Mesodermal cell (in vitro differentiated cells): Measurements from ENCODE around the gene BAG3.

Source experiments
- H3K27ac ChIP-seq: 2 replicates; pipeline ENCODE4 v1.7.0; 2013; ENCODE audit warnings: mild to moderate bottlenecking, low read depth, low read length, moderate library complexity; ENCODE audit not compliant: severe bottlenecking
- H3K36me3 ChIP-seq: 2 replicates; pipeline ENCODE4 v1.7.1; 2013; ENCODE audit warnings: mild to moderate bottlenecking, low read length, moderate library complexity; ENCODE audit not compliant: control insufficient read depth, insufficient read depth
- H3K4me1 ChIP-seq: one replicate; pipeline ENCODE4 v1.7.1; 2013; ENCODE audit warnings: mild to moderate bottlenecking, low read length; ENCODE audit not compliant: insufficient read depth, control insufficient read depth, poor library complexity, severe bottlenecking
- H3K4me3 ChIP-seq: 2 replicates; pipeline ENCODE4 v1.7.0; 2013; ENCODE audit warnings: low read length, control low read depth, mild to moderate bottlenecking; ENCODE audit not compliant: insufficient read depth, poor library complexity, severe bottlenecking; ENCODE audit errors: extremely low read depth
- H3K9me3 ChIP-seq: 2 replicates; pipeline ENCODE4 v1.7.1; 2013; ENCODE audit warnings: mild to moderate bottlenecking, low read length, moderate library complexity; ENCODE audit not compliant: control insufficient read depth
- WGBS, 2 experiments: methylation state at CpG; one replicate each; pipeline ENCODE4 v1.1.5; 2013; ENCODE audit warnings: missing lambda C conversion rate in 2 of 2; ENCODE audit not compliant: insufficient coverage in 2 of 2; 5-methylcytosine and 5-hydroxymethylcytosine counted together

Gene BAG3

DNA sequence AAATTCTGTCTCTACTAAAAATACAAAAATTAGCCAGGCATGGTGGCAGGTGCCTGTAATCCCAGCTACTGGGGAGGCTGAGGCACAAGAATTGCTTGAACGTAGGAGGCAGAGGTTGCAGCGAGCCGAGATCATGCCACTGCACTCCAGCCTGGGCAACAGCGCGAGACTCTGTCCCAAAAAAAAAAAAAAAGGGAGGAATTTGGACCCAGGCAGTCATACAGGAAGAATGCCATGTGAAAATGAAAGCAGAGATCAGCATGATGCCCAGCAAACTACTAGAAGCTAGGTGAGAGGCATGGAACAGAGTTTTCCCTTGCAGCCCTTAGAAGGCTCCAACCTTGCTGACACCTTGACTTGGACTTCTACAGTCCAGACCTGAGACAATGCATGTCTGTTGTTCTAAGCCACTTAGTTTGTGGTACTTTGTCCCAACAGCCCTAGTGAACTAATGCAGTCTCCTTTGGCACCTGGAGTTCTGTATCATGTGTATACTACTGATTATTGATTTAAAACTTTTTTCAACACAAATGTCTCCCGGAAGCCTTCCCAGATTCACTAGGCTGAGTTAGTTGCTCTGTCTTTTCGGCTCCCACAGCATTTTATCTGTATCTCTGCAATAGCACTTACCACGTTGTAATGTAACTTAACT lies 10.2 kb upstream of the BAG3 start:
- H3K9me3 ChIP-seq = peaks cover 8% of the 10 kb centered on the region
- H3K4me1 ChIP-seq = no peaks in the 10 kb centered on the region
- no peak overlapping the region for H3K27ac ChIP-seq
- H3K4me3 ChIP-seq = no peak overlapping the region
- 90 to 92% methylated on average over 8 of the region's 8 CpGs for WGBS, 2 experiments
- H3K36me3 ChIP-seq = no peaks in the 10 kb centered on the region

DNA sequence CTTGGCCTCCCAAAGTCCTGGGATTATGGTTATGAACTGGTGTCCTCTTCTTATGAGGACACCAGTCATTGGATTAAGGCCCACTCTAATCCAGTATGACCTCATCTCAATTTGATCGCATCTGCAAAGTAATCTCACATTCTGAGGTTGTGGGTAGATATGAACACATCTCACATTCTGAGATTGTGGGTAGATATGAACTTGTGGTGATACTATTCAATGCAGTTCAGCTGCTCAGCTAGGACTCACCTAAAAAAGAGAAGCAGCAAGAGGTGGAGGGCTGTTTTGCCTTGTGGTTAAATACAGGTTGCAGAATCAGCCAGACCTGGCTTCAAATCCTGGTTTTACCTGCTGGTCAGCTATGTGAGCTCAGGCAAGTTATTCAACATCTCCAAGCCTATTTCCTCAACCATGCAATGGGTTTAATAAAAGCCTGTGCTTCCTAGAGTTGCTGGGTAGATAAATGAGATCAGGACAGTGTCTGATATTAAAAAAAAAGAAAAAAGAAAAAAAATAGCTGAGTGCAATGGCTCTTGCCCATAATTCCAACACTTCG lies 8.5 kb upstream of the BAG3 start:
- WGBS, 2 experiments = 80 to 83% methylated on average over 1 to 2 of the region's 2 CpGs
- Histone ChIP-seq H3K9me3 (peaks cover 8% of the 10 kb centered on the region), H3K4me3 (no peak overlapping the region)

DNA sequence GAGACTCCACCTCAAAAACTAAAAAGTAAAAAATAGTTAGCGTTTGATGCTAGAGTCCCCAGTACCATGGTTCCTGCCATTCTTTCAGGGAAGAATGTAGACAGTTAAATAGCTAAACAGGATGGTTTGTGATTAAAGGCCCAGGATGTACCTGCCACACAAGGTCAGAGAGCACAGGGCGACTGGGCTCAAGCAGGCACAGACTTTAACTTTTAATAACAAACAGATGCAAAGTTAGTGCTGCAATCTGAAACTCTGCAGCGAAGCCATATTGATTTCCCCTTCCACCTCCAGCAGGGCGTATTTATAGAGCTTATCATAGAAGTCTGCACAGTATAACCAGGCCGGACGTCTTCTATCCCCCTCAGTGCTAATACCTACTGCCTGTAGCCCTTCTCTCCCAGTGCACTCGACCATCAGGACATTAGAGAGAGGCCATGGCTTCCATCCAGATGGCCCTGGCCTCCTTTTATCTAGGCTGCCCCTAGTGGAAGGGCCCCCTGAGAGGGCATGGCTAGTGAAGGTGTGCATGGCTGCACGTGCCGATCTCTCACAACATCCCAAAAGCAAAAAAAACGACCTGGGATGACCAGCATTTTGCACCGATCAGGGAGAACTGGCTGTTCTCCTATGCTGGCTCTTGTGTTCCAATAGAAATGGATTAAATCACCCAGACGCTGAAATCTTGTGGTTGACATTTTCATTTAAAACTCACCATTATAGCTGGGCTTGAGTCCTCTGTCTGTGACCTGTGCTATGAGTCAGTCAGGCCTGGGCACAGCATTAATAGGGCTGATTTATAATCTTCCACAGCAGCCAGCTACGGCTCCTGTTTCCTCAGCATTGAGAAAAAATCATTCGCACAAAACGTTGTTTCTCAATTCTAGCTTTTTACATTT lies 7.6 kb upstream of the BAG3 start:
- no peaks in the 10 kb centered on the region for H3K4me1 ChIP-seq
- no peak overlapping the region for H3K27ac ChIP-seq
- 88 to 91% methylated on average over 11 to 13 of the region's 15 CpGs for WGBS, 2 experiments
- no peaks in the 10 kb centered on the region for H3K36me3 ChIP-seq
- H3K9me3 ChIP-seq = peaks cover 8% of the 10 kb centered on the region
- no peak overlapping the region for H3K4me3 ChIP-seq

More for the DNA sequence above, 8.5 kb upstream of the BAG3 start:
- no peaks in the 10 kb centered on the region for H3K4me1 ChIP-seq
- H3K27ac ChIP-seq = no peak overlapping the region
- no peaks in the 10 kb centered on the region for H3K36me3 ChIP-seq

DNA sequence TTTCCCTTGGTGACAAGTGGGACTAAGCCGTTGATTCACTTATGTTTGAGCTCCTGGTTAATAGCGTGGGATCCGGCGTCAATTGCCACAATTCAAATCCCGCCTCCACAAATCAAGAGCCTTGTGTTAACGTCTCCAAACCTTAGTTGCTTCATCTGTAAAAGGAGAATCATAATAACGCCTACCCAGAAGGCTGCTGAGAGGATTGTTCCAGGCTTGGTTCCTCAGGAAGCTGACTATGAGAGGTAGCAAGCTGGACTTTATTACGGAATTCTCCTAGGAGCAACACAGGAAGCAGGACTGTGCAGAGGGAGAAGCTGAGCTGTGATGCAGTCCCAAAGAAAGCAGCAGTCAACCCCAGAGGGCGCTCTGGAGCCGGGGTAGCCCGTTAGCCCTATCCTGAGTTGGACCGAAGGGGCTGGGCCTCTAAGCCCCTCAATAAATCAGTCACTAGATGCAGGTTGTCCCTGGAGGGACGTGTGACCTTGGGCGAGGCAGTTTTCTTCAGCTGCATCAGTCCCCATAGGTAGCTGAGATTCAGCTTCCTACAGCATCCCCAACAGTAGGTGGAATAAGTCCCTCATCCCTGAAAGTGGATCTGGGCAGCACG lies 6.9 kb upstream of the BAG3 start:
- 83 to 87% methylated on average over 10 to 15 of the region's 15 CpGs for WGBS, 2 experiments
- Histone ChIP-seq H3K4me3 (no peak overlapping the region), H3K27ac (no peak overlapping the region), H3K4me1 (no peaks in the 10 kb centered on the region), H3K36me3 (no peaks in the 10 kb centered on the region), H3K9me3 (peaks cover 8% of the 10 kb centered on the region)

DNA sequence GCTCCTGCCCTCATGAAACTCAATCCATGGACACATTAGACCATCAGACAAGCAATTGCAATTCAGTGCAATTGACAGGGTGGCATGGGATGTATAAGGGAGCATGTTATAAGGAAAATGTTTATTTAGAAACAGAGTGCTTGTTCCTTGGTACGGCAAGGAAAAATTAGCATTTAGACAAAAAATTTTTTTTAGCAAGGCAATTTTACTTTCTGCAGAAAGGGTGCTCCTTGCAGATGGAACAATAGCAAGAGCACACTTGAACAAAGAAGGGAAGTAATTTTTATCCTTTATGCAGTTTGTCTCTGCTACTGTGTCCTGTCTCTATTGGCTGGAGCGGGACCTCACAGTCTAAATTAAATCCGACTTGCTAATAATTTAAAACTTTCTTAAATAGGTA lies 6.2 kb upstream of the BAG3 start:
- H3K27ac ChIP-seq = no peak overlapping the region
- H3K36me3 ChIP-seq = no peaks in the 10 kb centered on the region
- 90% methylated on average over 1 of the region's 3 CpGs for WGBS, 2 experiments
- peaks cover 8% of the 10 kb centered on the region for H3K9me3 ChIP-seq
- H3K4me1 ChIP-seq = no peaks in the 10 kb centered on the region
- no peak overlapping the region for H3K4me3 ChIP-seq

DNA sequence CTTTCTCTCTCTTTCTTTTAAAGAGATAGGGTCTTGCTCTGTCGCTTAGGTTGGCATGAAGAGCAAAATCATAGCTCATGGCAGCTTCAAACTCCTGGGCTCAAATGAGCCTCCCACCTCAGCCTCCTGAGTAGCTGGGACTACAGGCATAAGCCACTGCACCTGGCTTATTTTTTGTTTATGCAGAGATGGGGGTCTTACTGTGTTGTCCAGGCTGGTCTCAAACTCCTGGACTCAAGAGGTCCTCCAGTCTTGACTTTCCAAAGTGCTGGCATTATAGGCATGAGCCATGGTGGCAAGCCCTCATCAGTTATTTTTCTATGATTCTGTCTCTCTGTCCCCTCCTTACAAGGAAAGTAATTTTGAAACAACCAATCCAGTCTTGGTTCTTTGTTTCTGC lies 1.1 kb upstream of the BAG3 start:
- Histone ChIP-seq H3K4me3 (no peak overlapping the region), H3K27ac (no peak overlapping the region), H3K36me3 (peaks cover 16% of the 10 kb centered on the region), H3K4me1 (peaks cover 13% of the 10 kb centered on the region), H3K9me3 (no peaks in the 10 kb centered on the region)
- 100% methylated on average over 1 of the region's 1 CpG; no CpG with 5 or more reads in 1 of the 2 experiments for WGBS, 2 experiments

DNA sequence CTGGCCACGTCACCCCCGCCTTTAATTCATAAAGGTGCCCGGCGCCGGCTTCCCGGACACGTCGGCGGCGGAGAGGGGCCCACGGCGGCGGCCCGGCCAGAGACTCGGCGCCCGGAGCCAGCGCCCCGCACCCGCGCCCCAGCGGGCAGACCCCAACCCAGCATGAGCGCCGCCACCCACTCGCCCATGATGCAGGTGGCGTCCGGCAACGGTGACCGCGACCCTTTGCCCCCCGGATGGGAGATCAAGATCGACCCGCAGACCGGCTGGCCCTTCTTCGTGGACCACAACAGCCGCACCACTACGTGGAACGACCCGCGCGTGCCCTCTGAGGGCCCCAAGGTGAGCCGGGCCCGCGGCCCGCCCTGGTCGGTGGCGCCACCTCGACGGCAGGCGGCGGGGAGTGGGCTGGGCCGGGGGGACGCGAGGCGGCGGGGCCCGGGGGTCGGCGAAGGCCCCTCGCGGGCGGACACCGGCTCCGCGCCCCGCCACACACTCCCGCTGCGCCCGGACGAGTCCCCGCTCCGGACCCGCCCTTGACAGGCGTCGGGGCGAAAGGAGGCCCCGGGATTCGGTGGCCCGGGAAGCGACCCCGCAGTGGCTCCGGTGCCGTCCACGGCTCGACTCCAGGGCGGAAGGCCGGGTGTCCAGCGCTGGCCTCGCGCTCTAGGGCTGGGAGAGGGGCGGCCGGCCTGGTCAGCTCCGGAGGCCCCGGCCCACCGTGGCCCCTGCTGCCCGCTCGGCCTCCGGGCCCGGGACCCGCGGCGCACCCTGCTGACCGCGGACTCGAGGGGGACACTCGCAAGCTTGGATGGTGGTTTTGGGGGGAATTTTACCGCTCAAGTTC lies 557 bp downstream of the BAG3 start:
- WGBS, 2 experiments = 1% methylated on average over 75 to 77 of the region's 107 CpGs
- Histone ChIP-seq H3K36me3 (peaks cover 31% of the 10 kb centered on the region), H3K9me3 (no peaks in the 10 kb centered on the region), H3K4me1 (peaks cover 30% of the 10 kb centered on the region), H3K27ac (peak overlapping the region; percentile 96), H3K4me3 (peak overlapping the region; percentile 93)

DNA sequence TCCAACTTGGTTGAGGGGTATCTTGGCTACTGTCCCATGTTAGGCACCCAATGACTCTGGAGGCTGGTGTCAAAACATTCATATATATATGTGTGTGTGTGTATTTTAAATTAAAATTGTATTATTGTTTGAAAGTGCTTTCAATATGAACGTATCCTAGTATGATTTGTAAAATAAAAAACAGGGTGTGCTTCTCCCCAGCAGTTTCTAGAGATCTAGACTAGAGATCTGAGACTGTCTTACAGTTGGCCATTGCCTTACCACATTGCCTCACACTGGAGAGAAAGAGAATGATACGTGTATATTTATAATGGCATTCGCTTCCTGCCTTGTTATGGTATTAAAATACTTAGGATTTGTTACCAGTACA lies 1.2 kb downstream of the BAG3 start:
- no peak overlapping the region for H3K27ac ChIP-seq
- H3K4me1 ChIP-seq = peaks cover 36% of the 10 kb centered on the region
- H3K9me3 ChIP-seq = no peaks in the 10 kb centered on the region
- whole genome bisulfite sequencing, 2 experiments = 0% methylated on average over 1 of the region's 3 CpGs
- peak overlapping the region; percentile 93 for H3K4me3 ChIP-seq
- peaks cover 37% of the 10 kb centered on the region for H3K36me3 ChIP-seq

DNA sequence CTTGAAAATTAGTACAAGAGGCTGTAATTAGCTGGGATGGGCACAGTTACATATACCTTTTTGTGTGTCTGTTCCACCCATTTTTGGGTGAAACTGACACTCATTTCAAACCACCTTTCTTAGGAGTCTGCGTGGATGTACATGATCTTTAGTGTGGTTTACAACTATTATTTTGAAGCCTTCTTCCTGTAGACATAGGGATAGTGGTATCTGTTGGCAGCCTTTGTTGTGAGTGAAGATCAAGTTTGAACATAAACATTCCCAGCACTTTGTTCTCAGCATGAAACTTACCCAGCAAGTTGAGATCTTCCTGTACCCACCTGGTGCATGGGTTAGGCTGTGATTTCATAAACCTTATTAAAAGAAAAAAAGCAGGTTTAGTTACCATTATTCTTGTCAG lies 2.0 kb downstream of the BAG3 start:
- H3K4me1 ChIP-seq = peaks cover 44% of the 10 kb centered on the region
- H3K4me3 ChIP-seq = peak overlapping the region; percentile 93
- H3K9me3 ChIP-seq = no peaks in the 10 kb centered on the region
- H3K36me3 ChIP-seq = peaks cover 39% of the 10 kb centered on the region
- WGBS, 2 experiments = no CpG with 5 or more reads among the region's 1 CpG
- no peak overlapping the region for H3K27ac ChIP-seq

DNA sequence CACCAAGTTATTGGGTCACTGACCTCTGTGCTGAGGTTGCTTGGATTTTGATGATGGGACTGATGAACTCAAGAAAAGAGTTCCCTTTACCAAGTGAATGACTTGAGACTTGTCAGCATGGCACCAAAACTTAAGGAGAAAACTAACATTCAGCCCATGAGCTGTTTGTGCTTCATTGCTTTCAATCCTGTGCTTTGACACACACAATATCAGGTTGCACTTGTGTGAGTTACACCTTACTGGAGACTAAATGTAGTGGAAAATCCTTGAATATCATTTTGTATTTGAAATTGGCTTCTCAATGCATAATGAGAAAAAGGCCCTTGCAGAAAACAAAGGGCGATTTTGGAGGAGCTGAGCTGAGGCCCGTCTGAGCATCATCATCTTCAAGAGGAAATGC lies 2.7 kb downstream of the BAG3 start:
- 87% methylated on average over 2 of the region's 2 CpGs for WGBS, 2 experiments
- H3K9me3 ChIP-seq = no peaks in the 10 kb centered on the region
- H3K4me1 ChIP-seq = peaks cover 50% of the 10 kb centered on the region
- no peak overlapping the region for H3K27ac ChIP-seq
- H3K36me3 ChIP-seq = peaks cover 44% of the 10 kb centered on the region
- peak overlapping the region; percentile 93 for H3K4me3 ChIP-seq
